Stomach smooth muscle (tissue), 2 donors: Measurements from ENCODE around the gene C4A.

Source experiments
- H3K27ac ChIP-seq: one replicate; pipeline ENCODE4 v1.7.0; 2013; ENCODE audit warnings: mild to moderate bottlenecking, low read length, inconsistent platforms
- H3K27me3 ChIP-seq, 2 donors: one replicate each; pipeline ENCODE4 v1.7.0; 2013; ENCODE audit warnings: low read length in 2 of 2; ENCODE audit not compliant: insufficient read depth in 2 of 2, control insufficient read depth in 1 of 2
- H3K36me3 ChIP-seq, 2 donors: one replicate each; pipeline ENCODE4 v1.7.0; 2013; ENCODE audit warnings: low read length in 2 of 2; ENCODE audit not compliant: control insufficient read depth in 2 of 2, insufficient read depth in 2 of 2
- H3K4me1 ChIP-seq: one replicate; pipeline ENCODE4 v1.7.0; 2013; ENCODE audit warnings: low read length; ENCODE audit not compliant: control insufficient read depth, insufficient read depth
- H3K4me3 ChIP-seq, 2 donors: one replicate each; pipeline ENCODE4 v1.7.0; 2013; ENCODE audit warnings: low read length in 2 of 2
- H3K9ac ChIP-seq, 2 donors: one replicate each; pipeline ENCODE4 v1.7.0; 2013; ENCODE audit warnings: low read length in 2 of 2, mild to moderate bottlenecking in 1 of 2
- H3K9me3 ChIP-seq, 2 donors: one replicate each; pipeline ENCODE4 v1.7.0; 2013; ENCODE audit warnings: low read length in 2 of 2; ENCODE audit not compliant: control insufficient read depth in 2 of 2
- donor health status: healthy.
- donor health status: Pancreatic carcinoma.

Gene C4A

GRCh38 chr6:31947070-31947675, 34.7 kb upstream of the C4A start:
- H3K27ac ChIP-seq: no peak overlapping the region
- H3K9me3 ChIP-seq: no peaks in the 10 kb centered on the region
- H3K36me3 ChIP-seq: peaks cover 7 to 8% of the 10 kb centered on the region in 2 donors
- H3K4me3 ChIP-seq: no peak overlapping the region
- peaks cover 16% of the 10 kb centered on the region for H3K4me1 ChIP-seq
- H3K9ac ChIP-seq: no peak overlapping the region
- H3K27me3 ChIP-seq: peaks cover 2 to 5% of the 10 kb centered on the region in 2 donors

GRCh38 chr6:31947864-31948263, 34.0 kb upstream of the C4A start:
- H3K27me3 ChIP-seq: peaks cover 2% of the 10 kb centered on the region in 2 donors
- no peaks in the 10 kb centered on the region for H3K9me3 ChIP-seq

DNA sequence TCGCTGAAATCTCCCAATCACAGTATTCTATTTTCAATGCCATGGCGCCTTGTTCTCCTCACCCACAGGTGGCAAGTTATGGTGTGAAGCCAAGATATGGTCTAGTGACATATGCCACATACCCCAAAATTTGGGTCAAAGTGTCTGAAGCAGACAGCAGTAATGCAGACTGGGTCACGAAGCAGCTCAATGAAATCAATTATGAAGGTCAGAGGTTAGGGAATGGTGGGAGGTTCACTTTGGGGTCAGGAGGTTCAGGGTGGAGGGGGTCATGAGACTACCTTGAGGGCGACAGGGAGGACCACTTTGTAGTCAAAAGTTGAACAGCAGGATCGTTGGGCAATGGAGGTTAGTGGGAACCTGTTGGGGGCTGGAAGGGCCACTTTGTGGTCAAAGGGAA, 33.6 kb upstream of the C4A start:
- no peak overlapping the region for H3K27ac ChIP-seq
- no peak overlapping the region for H3K4me3 ChIP-seq
- peaks cover 16% of the 10 kb centered on the region for H3K4me1 ChIP-seq
- peaks cover 16 to 18% of the 10 kb centered on the region in 2 donors for H3K36me3 ChIP-seq
- H3K9ac ChIP-seq: no peak overlapping the region
- no peaks in the 10 kb centered on the region for H3K27me3 ChIP-seq
- H3K9me3 ChIP-seq: no peaks in the 10 kb centered on the region

More at GRCh38 chr6:31947864-31948263, 34.0 kb upstream of the C4A start:
- H3K36me3 ChIP-seq: peaks cover 12 to 14% of the 10 kb centered on the region in 2 donors
- no peak overlapping the region for H3K9ac ChIP-seq
- H3K4me1 ChIP-seq: peaks cover 16% of the 10 kb centered on the region
- H3K27ac ChIP-seq: no peak overlapping the region
- H3K4me3 ChIP-seq: no peak overlapping the region

GRCh38 chr6:31948753-31949413, 33.0 kb upstream of the C4A start:
- Histone ChIP-seq H3K36me3 (peaks cover 22 to 23% of the 10 kb centered on the region in 2 donors), H3K27me3 (no peaks in the 10 kb centered on the region), H3K4me1 (peaks cover 16% of the 10 kb centered on the region), H3K4me3 (no peak overlapping the region), H3K9ac (no peak overlapping the region), H3K9me3 (no peaks in the 10 kb centered on the region), H3K27ac (no peak overlapping the region)

DNA sequence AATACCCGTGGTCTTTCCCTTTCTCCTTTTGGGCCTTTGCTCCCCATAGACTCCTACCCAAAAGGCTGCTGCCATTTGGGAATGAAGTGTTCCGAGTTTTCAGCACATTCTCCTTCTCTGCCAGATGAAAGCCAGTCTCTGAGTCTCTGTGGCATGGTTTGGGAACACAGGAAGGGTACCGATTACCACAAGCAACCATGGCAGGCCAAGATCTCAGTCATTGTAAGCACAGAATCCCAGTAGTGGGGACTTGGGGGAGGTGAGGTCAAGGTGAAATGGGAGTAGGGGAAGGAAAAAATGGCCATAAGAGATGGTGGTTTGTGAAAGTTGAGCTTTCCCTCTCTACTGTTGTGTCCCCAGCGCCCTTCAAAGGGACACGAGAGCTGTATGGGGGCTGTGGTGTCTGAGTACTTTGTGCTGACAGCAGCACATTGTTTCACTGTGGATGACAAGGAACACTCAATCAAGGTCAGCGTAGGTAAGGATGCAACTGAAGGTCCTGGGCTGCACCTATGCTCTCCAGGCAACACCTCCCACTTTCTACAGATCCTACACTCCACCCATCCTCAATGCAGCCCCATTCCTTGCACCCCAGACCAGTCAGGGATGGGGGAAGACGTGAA, 31.8 kb upstream of the C4A start:
- no peak overlapping the region for H3K27ac ChIP-seq
- H3K9ac ChIP-seq: no peak overlapping the region
- peaks cover 15% of the 10 kb centered on the region for H3K4me1 ChIP-seq
- H3K36me3 ChIP-seq: peaks cover 33 to 35% of the 10 kb centered on the region in 2 donors
- no peaks in the 10 kb centered on the region for H3K27me3 ChIP-seq
- H3K4me3 ChIP-seq: no peak overlapping the region
- H3K9me3 ChIP-seq: no peaks in the 10 kb centered on the region

DNA sequence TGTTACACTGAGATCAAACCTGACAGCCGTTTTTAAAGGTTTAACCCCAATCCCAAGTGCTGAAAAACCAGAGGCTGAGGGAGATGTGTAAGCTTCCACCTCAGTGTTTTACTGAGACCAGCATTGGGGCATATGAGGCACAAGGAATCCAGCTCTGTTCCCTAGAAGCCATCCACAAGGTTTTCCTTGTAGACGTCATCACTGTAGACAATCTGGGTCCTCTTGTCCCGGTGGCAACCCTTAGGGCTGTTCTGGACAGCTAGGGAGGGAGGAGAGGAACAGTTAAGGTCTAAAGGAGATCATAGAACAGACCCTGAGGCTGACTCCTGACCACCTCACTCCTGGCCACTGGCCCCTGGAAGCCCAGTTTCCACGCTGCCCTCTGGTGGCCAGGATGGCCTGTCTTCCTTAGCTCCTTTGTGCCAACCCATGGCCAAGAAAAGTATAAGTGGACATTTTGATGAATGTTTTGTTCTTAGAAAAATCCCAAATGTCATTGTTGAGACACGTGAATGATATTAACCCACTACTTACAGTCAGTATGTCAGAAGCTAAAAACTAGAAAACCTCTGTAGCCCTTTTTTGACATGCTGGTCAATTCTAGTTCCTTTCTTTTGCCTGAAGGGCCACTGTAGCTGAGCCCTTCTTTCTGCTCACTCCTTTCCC, 29.6 kb upstream of the C4A start:
- Histone ChIP-seq H3K4me1 (no peaks in the 10 kb centered on the region), H3K4me3 (no peak overlapping the region), H3K9ac (no peak overlapping the region), H3K27me3 (no peaks in the 10 kb centered on the region), H3K9me3 (no peaks in the 10 kb centered on the region), H3K36me3 (peaks cover 44 to 45% of the 10 kb centered on the region in 2 donors), H3K27ac (peak overlapping the region; percentile 24)

- no peak overlapping the region for H3K9ac ChIP-seq
- peaks cover 3% of the 10 kb centered on the region for H3K4me1 ChIP-seq
- H3K4me3 ChIP-seq: no peak overlapping the region
- H3K27me3 ChIP-seq: no peaks in the 10 kb centered on the region
- H3K36me3 ChIP-seq: peaks cover 44 to 45% of the 10 kb centered on the region in 2 donors
- H3K27ac ChIP-seq: no peak overlapping the region
- H3K9me3 ChIP-seq: no peaks in the 10 kb centered on the region
These were observed 29.0 kb upstream of the C4A start for GRCh38 chr6:31952890-31953289.

DNA sequence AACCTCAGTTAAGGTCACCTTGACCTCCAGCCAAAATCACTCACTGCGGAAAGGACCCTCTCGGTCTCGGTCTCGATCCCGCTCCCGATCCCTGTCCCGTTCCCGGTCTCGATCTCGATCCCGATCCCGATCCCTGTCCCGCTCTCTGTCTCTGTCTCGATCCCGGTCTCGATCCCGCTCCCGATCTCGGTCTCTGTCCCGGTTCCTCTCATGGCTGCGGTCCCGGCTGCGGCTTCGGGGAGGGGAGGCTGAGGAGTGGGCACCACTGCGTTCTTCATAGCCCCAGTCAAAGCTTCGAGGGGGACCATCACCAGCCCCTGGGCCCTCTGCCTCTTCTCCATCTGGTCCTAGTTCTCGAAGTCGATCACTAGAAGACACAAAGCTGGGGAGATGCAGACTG, 27.3 kb upstream of the C4A start:
- no peaks in the 10 kb centered on the region for H3K9me3 ChIP-seq
- H3K27ac ChIP-seq: no peak overlapping the region
- H3K9ac ChIP-seq: no peak overlapping the region
- peaks cover 44 to 45% of the 10 kb centered on the region in 2 donors for H3K36me3 ChIP-seq
- peaks cover 16% of the 10 kb centered on the region for H3K4me1 ChIP-seq
- H3K27me3 ChIP-seq: no peaks in the 10 kb centered on the region
- H3K4me3 ChIP-seq: no peak overlapping the region

GRCh38 chr6:31956796-31957195, 25.1 kb upstream of the C4A start:
- Histone ChIP-seq H3K9me3 (no peaks in the 10 kb centered on the region), H3K36me3 (peaks cover 52% of the 10 kb centered on the region in 2 donors), H3K4me1 (peaks cover 21% of the 10 kb centered on the region), H3K27me3 (no peaks in the 10 kb centered on the region), H3K4me3 (no peak overlapping the region), H3K9ac (peak overlapping the region in 1 of 2 donors; percentile 51), H3K27ac (no peak overlapping the region)

DNA sequence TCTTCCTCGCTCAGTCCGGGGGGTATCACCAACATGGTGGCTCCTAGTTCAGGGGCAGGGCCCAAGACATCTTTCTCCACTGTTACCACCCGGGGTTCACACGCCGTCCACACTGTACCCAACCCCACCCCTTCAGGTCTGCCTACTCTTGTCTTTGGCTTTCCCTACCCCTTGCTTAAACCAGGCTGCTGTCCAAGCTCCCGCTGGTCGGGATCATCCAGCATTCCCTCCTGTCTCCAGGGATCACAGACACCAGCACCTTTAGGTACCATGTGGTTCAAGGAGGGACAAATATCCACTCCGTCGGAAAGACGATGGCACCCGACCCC, 23.5 kb upstream of the C4A start:
- Histone ChIP-seq H3K27me3 (no peaks in the 10 kb centered on the region), H3K27ac (peak overlapping the region; percentile 92), H3K4me1 (peaks cover 21% of the 10 kb centered on the region), H3K9me3 (no peaks in the 10 kb centered on the region), H3K4me3 (peak overlapping the region; percentile 86 to 100), H3K9ac (peak overlapping the region; percentile 91 to 99), H3K36me3 (peaks cover 53 to 54% of the 10 kb centered on the region in 2 donors)
